ENCODE data around the gene TRMT61A.
"Not testable (repeated sequence)": the region's sequence is repeated elsewhere in the genome, so short reads cannot be mapped to it uniquely, and the experiment has no call there.

Gene TRMT61A

GRCh38 chr14:103520657-103521437 lies 8.1 kb upstream of the TRMT61A start:
- in situ Hi-C loops (cut with MboI; ENCODE audit: low pct_unique_long_range_greater_than_20kb, low sequenced_read_pairs), result no loop called here
- DNase-seq, result peak; percentile 90

- in situ Hi-C loops (cut with MboI; ENCODE audit: low pct_unique_long_range_greater_than_20kb, low sequenced_read_pairs), result no loop called here
- DNase-seq, result peak; percentile 29
These were observed 7.5 kb upstream of the TRMT61A start for GRCh38 chr14:103521438-103521950.

- in situ Hi-C loops (cut with MboI; ENCODE audit: low pct_unique_long_range_greater_than_20kb, low sequenced_read_pairs), result no loop called here
- DNase-seq, result peak; percentile 23
These were observed 6.9 kb upstream of the TRMT61A start for GRCh38 chr14:103521951-103522563.

- DNase-seq, result peak; percentile 57
- in situ Hi-C loops (cut with MboI; ENCODE audit: low pct_unique_long_range_greater_than_20kb, low sequenced_read_pairs), result no loop called here
These were observed 6.1 kb upstream of the TRMT61A start, which contains the start of gene CKB for GRCh38 chr14:103522649-103523574. TSS of gene CKB (minus strand) at chr14:103522830. CDS start at chr14:103522493, 337 bp downstream.

GRCh38 chr14:103523575-103523954 lies 5.4 kb upstream of the TRMT61A start:
- DNase-seq, result no peak
- in situ Hi-C loops (cut with MboI; ENCODE audit: low pct_unique_long_range_greater_than_20kb, low sequenced_read_pairs), result no loop called here

- in situ Hi-C loops (cut with MboI; ENCODE audit: low pct_unique_long_range_greater_than_20kb, low sequenced_read_pairs), result no loop called here
- DNase-seq, result no peak
These were observed 4.7 kb upstream of the TRMT61A start for GRCh38 chr14:103524002-103524935.

GRCh38 chr14:103525430-103526246 lies 3.4 kb upstream of the TRMT61A start:
- in situ Hi-C loops (cut with MboI; ENCODE audit: low pct_unique_long_range_greater_than_20kb, low sequenced_read_pairs), result not testable (repeated sequence)
- DNase-seq, result peak; percentile 18

- in situ Hi-C loops (cut with MboI; ENCODE audit: low pct_unique_long_range_greater_than_20kb, low sequenced_read_pairs), result no loop called here
- DNase-seq, result peak; percentile 62
These were observed 2.6 kb upstream of the TRMT61A start for GRCh38 chr14:103526247-103526913.

- no peak for DNase-seq
- in situ Hi-C loops (cut with MboI; ENCODE audit: low pct_unique_long_range_greater_than_20kb, low sequenced_read_pairs), result no loop called here
These were observed 2.1 kb upstream of the TRMT61A start for GRCh38 chr14:103526914-103527248.

GRCh38 chr14:103527408-103528145 lies 1.4 kb upstream of the TRMT61A start:
- in situ Hi-C loops (cut with MboI; ENCODE audit: low pct_unique_long_range_greater_than_20kb, low sequenced_read_pairs), result no loop called here
- no peak for DNase-seq

GRCh38 chr14:103528146-103528586 lies 830 bp upstream of the TRMT61A start:
- DNase-seq, result no peak
- in situ Hi-C loops (cut with MboI; ENCODE audit: low pct_unique_long_range_greater_than_20kb, low sequenced_read_pairs), result no loop called here

- in situ Hi-C loops (cut with MboI; ENCODE audit: low pct_unique_long_range_greater_than_20kb, low sequenced_read_pairs), result no loop called here
- no peak for DNase-seq
These were observed 678 bp downstream of the TRMT61A start for GRCh38 chr14:103529383-103530365.

- no peak for DNase-seq
- in situ Hi-C loops (cut with MboI; ENCODE audit: low pct_unique_long_range_greater_than_20kb, low sequenced_read_pairs), result no loop called here
These were observed 1.4 kb downstream of the TRMT61A start for GRCh38 chr14:103530390-103530789.

- no peak for DNase-seq
- in situ Hi-C loops (cut with MboI; ENCODE audit: low pct_unique_long_range_greater_than_20kb, low sequenced_read_pairs), result no loop called here
These were observed 1.8 kb downstream of the TRMT61A start for GRCh38 chr14:103530831-103531230.

- in situ Hi-C loops (cut with MboI; ENCODE audit: low pct_unique_long_range_greater_than_20kb, low sequenced_read_pairs), result no loop called here
- no peak for DNase-seq
These were observed 2.6 kb downstream of the TRMT61A start for GRCh38 chr14:103531421-103532215.

Measured in KBM-7 (cell line).